GM12801 (cell line): ENCODE data around the gene SMURF2.

Experiments used
- CTCF ChIP-seq: IDR thresholded peaks from one replicate; pipeline ENCODE4 v1.5.1; 2011; ENCODE audit warnings: control low read depth; ENCODE audit not compliant: insufficient read length; ENCODE audit errors: extremely low read depth

Gene SMURF2

GRCh38 chr17:64544742-64545141 is 117.4 kb downstream of the SMURF2 start:
- TF ChIP-seq CTCF: no peak

DNA sequence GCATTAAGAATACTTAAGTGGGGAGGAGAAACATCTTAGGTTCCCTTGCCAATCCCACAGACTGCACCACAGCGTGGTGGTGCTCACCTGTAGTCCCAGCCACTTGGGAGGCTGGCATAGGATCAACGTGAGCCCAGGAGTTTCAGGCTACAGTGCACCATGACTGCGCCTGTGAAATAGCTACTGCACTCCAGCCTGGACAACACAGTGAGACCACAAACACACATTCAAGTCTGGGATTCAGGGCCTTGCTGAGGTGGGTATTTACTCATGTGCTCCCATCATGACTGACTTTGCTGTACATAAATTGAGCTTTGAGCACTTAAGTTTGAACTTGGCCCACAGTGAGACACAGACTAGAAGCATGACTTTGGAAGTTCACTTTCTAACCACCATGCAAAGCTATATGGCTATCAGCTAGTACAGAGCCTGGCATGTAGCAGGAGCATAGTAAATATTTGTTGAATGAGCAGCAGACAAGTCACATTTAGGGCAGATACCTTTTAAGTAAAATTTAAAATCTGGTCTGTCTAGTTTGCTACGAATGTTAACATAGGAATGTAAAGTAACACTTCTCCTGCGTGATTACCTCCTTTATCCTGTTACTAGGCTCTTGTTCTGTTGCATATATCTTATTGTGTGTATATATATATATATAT is 121.9 kb downstream of the SMURF2 start:
- TF ChIP-seq CTCF: no peak

GRCh38 chr17:64538508-64539130 is 123.5 kb downstream of the SMURF2 start:
- no peak for TF ChIP-seq CTCF

- TF ChIP-seq CTCF: no peak
Observed at GRCh38 chr17:64537488-64537887, 124.6 kb downstream of the SMURF2 start.

- no peak for TF ChIP-seq CTCF
Observed at GRCh38 chr17:64536913-64537312, 125.2 kb downstream of the SMURF2 start.

GRCh38 chr17:64535357-64535756 is 126.8 kb downstream of the SMURF2 start:
- no peak for TF ChIP-seq CTCF

DNA sequence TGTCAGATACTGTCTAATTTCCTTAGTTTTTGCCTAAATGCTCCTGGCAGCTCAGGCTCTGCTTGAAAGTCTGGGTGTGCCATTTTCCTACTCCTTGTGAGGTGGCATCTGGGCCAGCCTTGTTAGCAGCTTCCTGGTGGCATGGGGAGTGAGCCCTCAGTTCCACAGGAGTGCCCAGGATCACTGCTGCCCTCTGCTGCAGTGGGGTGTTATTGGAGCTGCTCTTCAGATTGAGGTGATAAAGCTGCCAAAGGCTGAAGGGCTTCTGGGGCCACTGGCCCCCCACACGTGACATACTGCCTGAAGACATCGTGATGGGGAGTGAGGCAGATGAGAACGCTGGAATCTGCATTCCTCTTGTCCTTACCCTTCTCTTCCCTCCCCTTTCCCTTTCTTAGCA is 127.9 kb downstream of the SMURF2 start:
- TF ChIP-seq CTCF: no peak

GRCh38 chr17:64533784-64534183 is 128.3 kb downstream of the SMURF2 start:
- no peak for TF ChIP-seq CTCF
